ENCODE data around the gene GPR146. TPM values are rescaled to one million over a fixed set of nuclear protein-coding genes. Genes with fewer than 3 reads are reported as not detected.
A peak's percentile ranks its signal among the peaks of the same experiment; 100 is the strongest.

The GPR146 gene
- total RNA-seq, 1 donor: 5.1 TPM

GRCh38 chr7:1060315-1061072 lies 16.1 kb downstream of the GPR146 start:
- H3K4me1 ChIP-seq (ENCODE audit: insufficient read depth, low read length): peaks cover 7% of the 10 kb centered on the region
- H3K4me2 ChIP-seq (ENCODE audit: insufficient read depth, low read length): no peak overlapping the region
- no peaks in the 10 kb centered on the region for H3K9me3 ChIP-seq (ENCODE audit: low read depth, low read length)
- peak; percentile 89 for DNase-seq (ENCODE audit: insufficient read length, low spot score, missing footprints)
- H3K4me3 ChIP-seq (ENCODE audit: insufficient read depth, low read length): no peak overlapping the region
- H3K36me3 ChIP-seq (ENCODE audit: insufficient read depth, low read length): no peaks in the 10 kb centered on the region
- no peak overlapping the region for H2AFZ ChIP-seq (ENCODE audit: low read length)
- no peaks in the 10 kb centered on the region for H3K27me3 ChIP-seq (ENCODE audit: insufficient read depth, low read length)
- no peaks in the 10 kb centered on the region for H3K79me2 ChIP-seq (ENCODE audit: insufficient read depth, low read length)
- H4K20me1 ChIP-seq (ENCODE audit: insufficient read depth, low read length): peaks cover 37% of the 10 kb centered on the region
- TF ChIP-seq, protein P1, sequence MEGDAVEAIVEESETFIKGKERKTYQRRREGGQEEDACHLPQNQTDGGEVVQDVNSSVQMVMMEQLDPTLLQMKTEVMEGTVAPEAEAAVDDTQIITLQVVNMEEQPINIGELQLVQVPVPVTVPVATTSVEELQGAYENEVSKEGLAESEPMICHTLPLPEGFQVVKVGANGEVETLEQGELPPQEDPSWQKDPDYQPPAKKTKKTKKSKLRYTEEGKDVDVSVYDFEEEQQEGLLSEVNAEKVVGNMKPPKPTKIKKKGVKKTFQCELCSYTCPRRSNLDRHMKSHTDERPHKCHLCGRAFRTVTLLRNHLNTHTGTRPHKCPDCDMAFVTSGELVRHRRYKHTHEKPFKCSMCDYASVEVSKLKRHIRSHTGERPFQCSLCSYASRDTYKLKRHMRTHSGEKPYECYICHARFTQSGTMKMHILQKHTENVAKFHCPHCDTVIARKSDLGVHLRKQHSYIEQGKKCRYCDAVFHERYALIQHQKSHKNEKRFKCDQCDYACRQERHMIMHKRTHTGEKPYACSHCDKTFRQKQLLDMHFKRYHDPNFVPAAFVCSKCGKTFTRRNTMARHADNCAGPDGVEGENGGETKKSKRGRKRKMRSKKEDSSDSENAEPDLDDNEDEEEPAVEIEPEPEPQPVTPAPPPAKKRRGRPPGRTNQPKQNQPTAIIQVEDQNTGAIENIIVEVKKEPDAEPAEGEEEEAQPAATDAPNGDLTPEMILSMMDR (IDR thresholded peaks at IDR 0.05; ENCODE audit: extremely low read depth, low read depth, low read length): no peak
- no peak overlapping the region for H3K27ac ChIP-seq (ENCODE audit: low read depth, low read length)

- Histone ChIP-seq H4K20me1 (ENCODE audit: insufficient read depth, low read length) (peaks cover 40% of the 10 kb centered on the region), H3K9me3 (ENCODE audit: low read depth, low read length) (no peaks in the 10 kb centered on the region), H3K4me3 (ENCODE audit: insufficient read depth, low read length) (no peak overlapping the region), H3K4me2 (ENCODE audit: insufficient read depth, low read length) (no peak overlapping the region), H3K36me3 (ENCODE audit: insufficient read depth, low read length) (no peaks in the 10 kb centered on the region), H3K79me2 (ENCODE audit: insufficient read depth, low read length) (no peaks in the 10 kb centered on the region), H3K27me3 (ENCODE audit: insufficient read depth, low read length) (no peaks in the 10 kb centered on the region), H3K4me1 (ENCODE audit: insufficient read depth, low read length) (peaks cover 10% of the 10 kb centered on the region), H3K27ac (ENCODE audit: low read depth, low read length) (no peak overlapping the region), H2AFZ (ENCODE audit: low read length) (no peak overlapping the region)
- TF ChIP-seq, protein P1 (IDR thresholded peaks at IDR 0.05; ENCODE audit: extremely low read depth, low read depth, low read length): no peak
- no peak for DNase-seq (ENCODE audit: insufficient read length, low spot score, missing footprints)
Observed at GRCh38 chr7:1061180-1061579, 16.8 kb downstream of the GPR146 start.

- Histone ChIP-seq H3K79me2 (ENCODE audit: insufficient read depth, low read length) (no peaks in the 10 kb centered on the region), H2AFZ (ENCODE audit: low read length) (no peak overlapping the region), H3K9me3 (ENCODE audit: low read depth, low read length) (no peaks in the 10 kb centered on the region), H3K36me3 (ENCODE audit: insufficient read depth, low read length) (no peaks in the 10 kb centered on the region), H3K27me3 (ENCODE audit: insufficient read depth, low read length) (no peaks in the 10 kb centered on the region), H3K27ac (ENCODE audit: low read depth, low read length) (no peak overlapping the region), H3K4me3 (ENCODE audit: insufficient read depth, low read length) (no peak overlapping the region), H3K4me2 (ENCODE audit: insufficient read depth, low read length) (no peak overlapping the region), H3K4me1 (ENCODE audit: insufficient read depth, low read length) (peaks cover 10% of the 10 kb centered on the region), H4K20me1 (ENCODE audit: insufficient read depth, low read length) (peaks cover 46% of the 10 kb centered on the region)
- TF ChIP-seq, protein P1 (IDR thresholded peaks at IDR 0.05; ENCODE audit: extremely low read depth, low read depth, low read length): no peak
- no peak for DNase-seq (ENCODE audit: insufficient read length, low spot score, missing footprints)
Observed at GRCh38 chr7:1062296-1063294, 18.2 kb downstream of the GPR146 start.

DNA sequence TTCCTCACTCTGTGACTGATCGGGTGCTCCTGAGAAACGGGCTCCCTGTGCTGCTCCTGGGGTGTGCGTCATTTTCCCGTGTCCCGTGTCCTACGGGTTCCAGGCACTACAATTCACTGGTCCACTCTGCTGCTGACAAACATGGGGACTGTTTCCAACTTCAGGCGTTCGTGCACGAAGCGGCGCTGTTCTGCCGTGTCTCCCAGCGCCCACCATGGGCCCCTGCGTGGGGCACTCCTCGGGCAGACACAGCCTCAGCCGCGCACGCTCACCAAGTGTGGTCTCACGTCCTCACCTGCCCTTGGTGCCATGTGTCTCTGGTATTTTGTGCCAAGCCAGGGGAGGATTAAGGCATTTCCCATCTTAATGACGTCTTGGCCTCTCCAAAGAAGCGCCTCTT lies 19.0 kb downstream of the GPR146 start:
- H3K27ac ChIP-seq (ENCODE audit: low read depth, low read length): no peak overlapping the region
- TF ChIP-seq, protein P1 (IDR thresholded peaks at IDR 0.05; ENCODE audit: extremely low read depth, low read depth, low read length): no peak
- H3K4me1 ChIP-seq (ENCODE audit: insufficient read depth, low read length): peaks cover 10% of the 10 kb centered on the region
- H3K4me2 ChIP-seq (ENCODE audit: insufficient read depth, low read length): no peak overlapping the region
- no peak overlapping the region for H3K4me3 ChIP-seq (ENCODE audit: insufficient read depth, low read length)
- no peaks in the 10 kb centered on the region for H3K27me3 ChIP-seq (ENCODE audit: insufficient read depth, low read length)
- no peaks in the 10 kb centered on the region for H3K9me3 ChIP-seq (ENCODE audit: low read depth, low read length)
- DNase-seq (ENCODE audit: insufficient read length, low spot score, missing footprints): no peak
- peaks cover 46% of the 10 kb centered on the region for H4K20me1 ChIP-seq (ENCODE audit: insufficient read depth, low read length)
- H3K79me2 ChIP-seq (ENCODE audit: insufficient read depth, low read length): no peaks in the 10 kb centered on the region
- H3K36me3 ChIP-seq (ENCODE audit: insufficient read depth, low read length): no peaks in the 10 kb centered on the region
- H2AFZ ChIP-seq (ENCODE audit: low read length): no peak overlapping the region

All from osteoblast (primary cell).